ENCODE data around the gene CNTN1. TPM values are rescaled to one million over a fixed set of nuclear protein-coding genes. Genes with fewer than 3 reads are reported as not detected.
A peak's percentile ranks its signal among the peaks of the same experiment; 100 is the strongest.

The CNTN1 gene
- total RNA-seq (2021; ENCODE audit: unreplicated experiment), result 3.0 TPM
- 0.85 and 1.5 TPM in 2 replicates for polyA plus RNA-seq (2012)
- Bru-seq, nascent RNA, result percentile 26 among the genes with signal in this experiment
- percentile 20 among the genes with signal in this experiment for BruChase-seq, experiment 1, labeled RNA remaining after a 6-hour chase
- BruChase-seq, experiment 2, labeled RNA remaining after a 2-hour chase, result percentile 25 among the genes with signal in this experiment
- long read RNA-seq, full-length matches to known transcripts, result 1 of 4 reads
- long read RNA-seq, partial matches to known transcripts, result 0 of 4 reads
- long read RNA-seq, other reads (novel, unspliced or antisense), result 3 of 4 reads

- Histone ChIP-seq H3K27ac (ENCODE audit: low read depth, low read length) (no peak within 1 kb of the TSS), H2AFZ (ENCODE audit: low read depth, low read length, poor library complexity, severe bottlenecking) (peak within 1 kb of the TSS; percentile 87), H3K79me2 (ENCODE audit: insufficient read depth, low read length) (no peaks in the 10 kb centered on the region), H3K9me3 (ENCODE audit: control insufficient read depth in 1 of 2, insufficient read depth in 1 of 2, low read depth in 1 of 2, low read length in 2 of 2) (no peaks in the 10 kb centered on the region), H3K27me3 (ENCODE audit: insufficient read depth, low read length) (no peaks in the 10 kb centered on the region), H3K9me2 (ENCODE audit: insufficient read depth) (no peaks in the 10 kb centered on the region), H3K4me3 (replicated peaks in 1 of 2; ENCODE audit: low read depth in 1 of 2, low read length in 2 of 2) (peak within 1 kb of the TSS; percentile 51 to 62), H4K20me1 (ENCODE audit: insufficient read depth) (no peaks in the 10 kb centered on the region), H3K4me2 (ENCODE audit: low read length) (peak within 1 kb of the TSS; percentile 84), H3K9ac (ENCODE audit: low read length) (no peak within 1 kb of the TSS), H3K36me3 (ENCODE audit: control insufficient read depth in 1 of 2, insufficient read depth in 2 of 2, low read length in 2 of 2) (no peaks in the 10 kb centered on the region), H3K4me1 (ENCODE audit: control insufficient read depth in 1 of 2, insufficient read depth in 2 of 2, low read length in 2 of 2) (peaks cover 0 to 9% of the 10 kb centered on the region in 2 experiments; a peak in 1 of 4 replicates)
- intact Hi-C loops (cut with micrococcal nuclease), result no loop called here
- TF ChIP-seq TCF7L2 (IDR thresholded peaks at IDR 0.05; ENCODE audit: borderline replicate concordance, extremely low read depth, insufficient read depth, insufficient read length) (no peak), FOSL1 (IDR thresholded peaks at IDR 0.05; ENCODE audit: low read depth) (no peak), EZH2 (IDR thresholded peaks at IDR 0.05) (no peak), POLR2AphosphoS5 (IDR thresholded peaks at IDR 0.05; ENCODE audit: low read depth, low read length) (no peak), SP1 (IDR thresholded peaks at IDR 0.05; ENCODE audit: low read depth) (peak; percentile 55; the same call in 1 of the 2 replicates)
- ChIA-PET RAD21 (ENCODE audit: low non-redundant PET in 1 of 2, low total read pairs in 2 of 2, uncharacterized antibody in 2 of 2, unreplicated experiment in 2 of 2) (no interaction called here), CTCF (no interaction called here), POLR2A (no interaction called here)
- ATAC-seq (peak; percentile 90), DNase-seq (ENCODE audit: low read depth, low spot score) (peak; percentile 36)
- no TSS peak for BruUV-seq (replicated peaks)
These were observed at the start of gene CNTN1 for GRCh38 chr12:40691913-40692764. CNTN1 (plus strand) TSS chr12:40692439.

- intact Hi-C loops (cut with micrococcal nuclease), result no loop called here
- Histone ChIP-seq H3K79me2 (ENCODE audit: insufficient read depth, low read length) (no peaks in the 10 kb centered on the region), H3K4me3 (replicated peaks in 1 of 2; ENCODE audit: low read depth in 1 of 2, low read length in 2 of 2) (no peak overlapping the region), H3K27me3 (ENCODE audit: insufficient read depth, low read length) (no peaks in the 10 kb centered on the region), H3K4me2 (ENCODE audit: low read length) (no peak overlapping the region), H3K27ac (ENCODE audit: low read depth, low read length) (no peak overlapping the region), H3K36me3 (ENCODE audit: control insufficient read depth in 1 of 2, insufficient read depth in 2 of 2, low read length in 2 of 2) (no peaks in the 10 kb centered on the region), H3K9me2 (ENCODE audit: insufficient read depth) (no peaks in the 10 kb centered on the region), H3K4me1 (ENCODE audit: control insufficient read depth in 1 of 2, insufficient read depth in 2 of 2, low read length in 2 of 2) (no peaks in the 10 kb centered on the region), H2AFZ (ENCODE audit: low read depth, low read length, poor library complexity, severe bottlenecking) (no peak overlapping the region), H4K20me1 (ENCODE audit: insufficient read depth) (no peaks in the 10 kb centered on the region), H3K9me3 (ENCODE audit: control insufficient read depth in 1 of 2, insufficient read depth in 1 of 2, low read depth in 1 of 2, low read length in 2 of 2) (no peaks in the 10 kb centered on the region), H3K9ac (ENCODE audit: low read length) (no peak overlapping the region)
- RAD21 ChIA-PET (ENCODE audit: low non-redundant PET in 1 of 2, low total read pairs in 2 of 2, uncharacterized antibody in 2 of 2, unreplicated experiment in 2 of 2), result no interaction called here
- BruUV-seq (replicated peaks), result no TSS peak
- POLR2A ChIA-PET, result no interaction called here
- CTCF ChIA-PET, result no interaction called here
- ATAC-seq (no peak), DNase-seq (ENCODE audit: low read depth, low spot score) (no peak)
- TF ChIP-seq JUND (IDR thresholded peaks at IDR 0.05) (no peak), EZH2 (IDR thresholded peaks at IDR 0.05) (no peak), MAX (IDR thresholded peaks at IDR 0.05) (no peak), ZBTB33 (IDR thresholded peaks at IDR 0.05; ENCODE audit: extremely low read depth, insufficient replicate concordance, low read length) (no peak), EGR1 (IDR thresholded peaks at IDR 0.05; ENCODE audit: low read depth) (no peak), SIN3A (IDR thresholded peaks at IDR 0.05; ENCODE audit: low read depth) (no peak), ELF1 (IDR thresholded peaks at IDR 0.05; ENCODE audit: borderline replicate concordance, low read depth) (no peak), ATF3 (IDR thresholded peaks at IDR 0.05) (no peak), CTCF (IDR thresholded peaks at IDR 0.05 in 2 of 3, conservative IDR thresholded peaks at IDR 0.05 in 1 of 3; ENCODE audit: borderline replicate concordance in 1 of 3, insufficient read depth in 1 of 3, low read depth in 2 of 3, low read length in 2 of 3) (no peak), ZNF274 (IDR thresholded peaks at IDR 0.05; ENCODE audit: low read depth, low read length) (no peak), TCF7L2 (IDR thresholded peaks at IDR 0.05; ENCODE audit: borderline replicate concordance, extremely low read depth, insufficient read depth, insufficient read length) (no peak)
These were observed 48.7 kb upstream of the CNTN1 start for GRCh38 chr12:40643506-40643905.

Data from HCT116 (cell line).